Stimulated activated CD8-positive, alpha-beta memory T cell treated with anti-CD3 and anti-CD28 coated beads, Interleukin-7, amount 100 ng/mL, for 4 hours (primary cell): Measurements from ENCODE around the gene NRROS.

Experiments
- DNase-seq, 2 donors: peaks; one replicate each; pipeline ENCODE4 v3.0.0-alpha.2; 2020; ENCODE audit warnings: low read depth in 2 of 2

NRROS gene

DNA sequence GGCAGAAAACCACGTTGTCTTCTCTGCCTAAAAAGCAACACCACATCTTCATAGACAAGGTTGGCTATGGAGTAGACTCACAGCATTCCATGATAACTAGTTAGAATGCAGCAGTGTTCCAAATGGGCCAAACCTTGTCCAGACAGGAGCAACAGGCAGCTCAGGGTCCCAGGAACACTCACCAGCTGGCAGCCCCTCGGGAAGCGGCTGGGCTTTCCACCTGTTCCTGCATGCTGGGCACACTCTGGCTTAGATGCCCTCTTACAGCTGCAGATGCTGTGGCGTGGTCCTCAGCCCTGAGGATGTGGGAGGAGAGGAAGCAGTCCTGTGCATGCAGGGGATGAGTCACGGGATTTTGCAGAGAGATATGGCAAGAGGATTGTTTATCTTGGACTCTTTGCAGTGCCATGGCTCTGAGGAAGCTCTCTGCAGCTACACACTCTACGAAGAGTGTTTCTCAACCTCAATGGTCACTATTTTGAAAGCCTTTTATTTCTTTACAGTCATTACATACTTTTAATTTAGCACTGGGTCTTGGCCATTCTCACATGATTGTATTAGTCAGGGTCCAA lies 11.3 kb downstream of the NRROS start:
- DNase-seq, result no peak

DNA sequence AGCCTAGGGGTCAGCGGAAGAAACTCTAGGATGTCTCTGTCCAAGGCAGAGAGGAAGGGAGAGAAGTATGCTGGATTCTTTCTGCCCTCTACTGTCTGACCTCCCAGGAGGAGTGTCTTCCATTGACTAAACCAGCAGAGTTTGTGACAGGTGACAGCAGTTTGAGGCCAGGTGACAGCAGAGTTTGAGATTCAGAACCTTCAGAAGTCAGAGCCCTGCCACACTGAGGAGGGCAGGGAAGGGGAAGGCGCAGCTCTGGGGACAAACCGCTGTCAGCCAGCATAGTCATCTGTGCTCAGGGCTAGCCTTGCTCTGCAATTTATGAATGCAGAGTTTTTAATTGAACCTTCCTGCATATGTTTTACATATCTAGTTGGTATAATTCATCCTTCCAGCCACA lies 12.3 kb downstream of the NRROS start:
- no peak for DNase-seq

DNA sequence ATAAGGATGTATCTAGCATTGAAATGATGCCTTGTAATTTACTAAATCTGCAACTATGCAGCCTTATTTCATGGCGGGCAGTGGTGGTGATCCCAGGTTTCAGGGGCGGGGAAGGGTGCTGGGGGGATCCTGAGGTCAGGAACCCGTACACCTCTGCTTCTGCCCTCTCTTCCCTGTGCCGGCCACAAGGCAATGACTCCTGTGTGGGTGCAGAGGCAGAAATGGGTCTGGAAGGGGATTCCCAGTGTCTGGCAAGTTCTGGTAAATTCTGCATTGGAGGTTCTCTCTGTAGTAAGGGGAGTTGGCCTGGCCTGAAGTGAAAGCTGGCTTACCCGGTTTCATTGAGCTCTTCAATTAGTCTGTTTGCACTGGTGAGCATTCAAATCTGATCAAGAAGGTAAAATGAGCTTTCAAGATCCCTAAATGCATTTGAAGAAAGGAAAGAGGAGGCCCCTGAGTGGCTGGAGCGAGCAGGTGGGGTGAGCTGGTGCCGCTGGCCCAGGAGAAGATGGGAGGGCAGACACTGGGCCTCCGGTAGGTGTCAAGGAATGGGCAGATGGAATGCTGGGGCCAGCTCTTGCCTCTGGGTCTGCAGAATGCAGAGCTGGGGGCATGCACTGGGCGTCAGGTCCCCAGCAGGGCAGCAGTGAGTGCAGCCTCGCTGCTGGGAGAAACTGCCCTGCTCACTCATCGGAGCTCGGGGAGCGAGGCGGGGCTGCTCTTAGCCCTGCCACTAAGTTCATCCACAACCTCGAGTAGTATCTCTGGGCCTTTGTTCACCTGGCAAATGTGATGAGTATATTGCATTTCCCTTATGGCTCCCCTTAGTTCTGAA lies 13.7 kb downstream of the NRROS start:
- DNase-seq, result no peak

DNA sequence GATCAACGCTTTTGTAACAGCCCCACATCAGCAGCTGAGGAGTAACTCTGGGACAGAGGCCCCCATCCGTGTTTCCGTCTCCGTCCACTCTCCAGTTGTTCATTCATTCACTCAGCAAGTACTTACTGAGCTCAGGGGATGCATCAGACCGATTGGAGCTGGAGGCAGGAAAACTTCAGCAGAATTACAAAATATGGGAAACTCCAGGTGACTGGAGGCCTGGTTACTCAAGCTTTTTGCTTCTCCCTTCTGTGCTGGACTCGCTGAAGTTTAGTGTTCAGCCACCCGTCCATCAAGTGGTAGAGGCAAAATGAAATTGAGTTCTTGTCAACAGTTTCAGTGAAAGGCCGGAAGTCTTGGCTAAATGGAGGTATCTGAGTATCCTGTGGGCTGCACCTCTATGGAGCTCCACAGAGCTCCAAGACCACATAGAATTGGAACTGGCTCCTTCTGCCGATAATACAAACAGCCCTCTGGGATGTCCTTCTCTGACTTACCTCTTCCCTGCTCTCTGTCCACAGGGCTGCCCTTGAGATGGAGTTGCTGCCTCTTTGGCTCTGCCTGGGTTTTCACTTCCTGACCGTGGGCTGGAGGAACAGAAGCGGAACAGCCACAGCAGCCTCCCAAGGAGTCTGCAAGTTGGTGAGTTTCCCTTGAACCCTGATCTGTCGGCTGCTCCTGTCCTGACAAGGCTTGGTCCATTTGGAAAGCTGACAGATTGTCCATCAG lies 14.7 kb downstream of the NRROS start:
- no peak for DNase-seq

DNA sequence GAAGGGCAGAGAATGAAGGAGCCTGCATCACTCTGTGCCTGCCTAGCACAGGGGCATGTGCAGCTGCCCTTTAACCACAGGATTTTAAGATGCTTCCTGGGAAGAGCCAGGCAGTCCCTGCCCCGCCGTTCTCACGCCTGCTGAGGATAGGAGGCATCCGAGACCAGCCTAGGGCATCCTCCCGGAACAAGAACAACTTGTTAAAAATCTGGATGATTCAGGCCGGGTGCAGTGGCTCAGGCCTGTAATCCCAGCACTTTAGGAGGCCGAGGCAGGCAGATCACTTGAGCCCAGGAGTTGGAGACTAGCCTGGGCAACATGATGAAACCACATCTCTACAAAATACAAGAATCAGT lies 15.2 kb downstream of the NRROS start:
- no peak for DNase-seq

DNA sequence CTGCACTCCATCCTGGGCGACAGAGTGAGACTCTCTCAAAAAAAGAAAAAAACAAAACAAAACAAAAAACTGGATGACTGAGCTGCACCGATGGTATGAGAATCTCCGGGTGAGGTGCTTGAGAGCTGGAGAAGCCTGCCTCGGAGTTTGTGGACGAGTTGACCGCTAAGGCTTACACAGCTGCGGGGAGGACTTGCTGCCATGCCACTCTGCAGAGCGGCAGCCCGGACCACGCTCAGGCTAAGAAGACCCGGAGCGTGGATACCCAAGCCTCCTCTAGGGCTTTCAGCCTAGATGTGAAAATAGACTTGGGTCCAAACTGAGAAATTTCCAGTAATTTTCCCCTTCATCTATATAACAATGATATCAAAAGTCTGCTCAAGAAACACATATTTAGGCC lies 16.0 kb downstream of the NRROS start:
- no peak for DNase-seq

DNA sequence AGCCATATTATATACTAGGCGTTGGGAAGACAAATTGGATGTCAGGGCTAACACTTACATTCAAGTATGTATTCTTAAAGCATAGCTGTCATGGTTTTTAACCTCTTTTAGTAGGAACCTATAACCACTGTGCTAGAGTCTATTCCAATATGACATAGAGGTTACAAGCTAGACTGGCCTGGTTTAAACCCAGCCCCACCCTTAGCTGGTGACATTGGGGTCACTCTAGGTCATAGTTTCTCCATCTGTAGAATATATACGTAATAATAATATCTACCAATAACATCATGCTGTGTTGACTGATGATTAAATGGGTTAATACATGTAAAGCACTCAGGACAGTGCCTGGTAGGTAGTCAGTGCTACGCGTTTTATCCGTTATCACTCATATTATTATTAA lies 16.7 kb downstream of the NRROS start:
- DNase-seq, result no peak

DNA sequence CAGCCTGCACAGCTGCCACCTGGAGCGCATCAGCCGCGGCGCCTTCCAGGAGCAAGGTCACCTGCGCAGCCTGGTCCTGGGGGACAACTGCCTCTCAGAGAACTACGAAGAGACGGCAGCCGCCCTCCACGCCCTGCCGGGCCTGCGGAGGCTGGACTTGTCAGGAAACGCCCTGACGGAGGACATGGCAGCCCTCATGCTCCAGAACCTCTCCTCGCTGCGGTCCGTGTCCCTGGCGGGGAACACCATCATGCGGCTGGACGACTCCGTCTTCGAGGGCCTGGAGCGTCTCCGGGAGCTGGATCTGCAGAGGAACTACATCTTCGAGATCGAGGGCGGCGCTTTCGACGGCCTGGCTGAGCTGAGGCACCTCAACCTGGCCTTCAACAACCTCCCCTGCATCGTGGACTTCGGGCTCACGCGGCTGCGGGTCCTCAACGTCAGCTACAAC lies 20.4 kb downstream of the NRROS start:
- DNase-seq, result no peak

DNA sequence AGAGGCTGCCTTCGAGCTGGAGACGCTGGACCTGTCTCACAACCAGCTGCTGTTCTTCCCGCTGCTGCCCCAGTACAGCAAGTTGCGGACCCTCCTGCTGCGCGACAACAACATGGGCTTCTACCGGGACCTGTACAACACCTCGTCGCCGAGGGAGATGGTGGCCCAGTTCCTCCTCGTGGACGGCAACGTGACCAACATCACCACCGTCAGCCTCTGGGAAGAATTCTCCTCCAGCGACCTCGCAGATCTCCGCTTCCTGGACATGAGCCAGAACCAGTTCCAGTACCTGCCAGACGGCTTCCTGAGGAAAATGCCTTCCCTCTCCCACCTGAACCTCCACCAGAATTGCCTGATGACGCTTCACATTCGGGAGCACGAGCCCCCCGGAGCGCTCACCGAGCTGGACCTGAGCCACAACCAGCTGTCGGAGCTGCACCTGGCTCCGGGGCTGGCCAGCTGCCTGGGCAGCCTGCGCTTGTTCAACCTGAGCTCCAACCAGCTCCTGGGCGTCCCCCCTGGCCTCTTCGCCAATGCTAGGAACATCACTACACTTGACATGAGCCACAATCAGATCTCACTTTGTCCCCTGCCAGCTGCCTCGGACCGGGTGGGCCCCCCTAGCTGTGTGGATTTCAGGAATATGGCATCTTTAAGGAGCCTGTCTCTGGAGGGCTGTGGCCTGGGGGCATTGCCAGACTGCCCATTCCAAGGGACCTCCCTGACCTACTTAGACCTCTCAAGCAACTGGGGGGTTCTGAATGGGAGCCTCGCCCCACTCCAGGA lies 21.1 kb downstream of the NRROS start:
- no peak for DNase-seq

DNA sequence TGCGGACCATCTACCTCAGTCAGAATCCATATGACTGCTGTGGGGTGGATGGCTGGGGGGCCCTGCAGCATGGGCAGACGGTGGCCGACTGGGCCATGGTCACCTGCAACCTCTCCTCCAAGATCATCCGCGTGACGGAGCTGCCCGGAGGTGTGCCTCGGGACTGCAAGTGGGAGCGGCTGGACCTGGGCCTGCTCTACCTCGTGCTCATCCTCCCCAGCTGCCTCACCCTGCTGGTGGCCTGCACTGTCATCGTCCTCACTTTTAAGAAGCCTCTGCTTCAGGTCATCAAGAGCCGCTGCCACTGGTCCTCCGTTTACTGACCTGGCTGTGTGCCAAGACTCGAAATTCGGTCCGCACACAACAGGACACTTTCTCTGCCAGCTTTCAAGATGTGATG lies 21.9 kb downstream of the NRROS start:
- DNase-seq, result no peak

DNA sequence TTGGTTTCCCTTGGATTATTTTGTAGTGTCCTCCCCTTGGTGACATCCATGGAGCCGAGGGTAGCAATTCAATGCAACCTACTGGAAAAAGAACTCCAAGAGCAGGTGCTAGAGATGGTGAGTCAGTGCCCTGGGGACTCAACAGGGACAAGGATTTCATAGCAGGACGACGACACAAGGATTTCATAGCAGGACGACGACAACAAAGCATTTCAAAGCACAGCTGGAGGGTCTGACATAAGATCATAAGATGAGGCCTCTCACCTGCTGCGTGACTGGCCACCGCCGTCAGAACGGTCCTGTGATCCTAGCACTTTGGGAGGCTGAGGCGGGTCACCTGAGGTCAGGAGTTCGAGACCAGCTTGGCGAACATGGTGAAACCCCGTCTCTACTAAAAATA lies 22.5 kb downstream of the NRROS start:
- no peak for DNase-seq

DNA sequence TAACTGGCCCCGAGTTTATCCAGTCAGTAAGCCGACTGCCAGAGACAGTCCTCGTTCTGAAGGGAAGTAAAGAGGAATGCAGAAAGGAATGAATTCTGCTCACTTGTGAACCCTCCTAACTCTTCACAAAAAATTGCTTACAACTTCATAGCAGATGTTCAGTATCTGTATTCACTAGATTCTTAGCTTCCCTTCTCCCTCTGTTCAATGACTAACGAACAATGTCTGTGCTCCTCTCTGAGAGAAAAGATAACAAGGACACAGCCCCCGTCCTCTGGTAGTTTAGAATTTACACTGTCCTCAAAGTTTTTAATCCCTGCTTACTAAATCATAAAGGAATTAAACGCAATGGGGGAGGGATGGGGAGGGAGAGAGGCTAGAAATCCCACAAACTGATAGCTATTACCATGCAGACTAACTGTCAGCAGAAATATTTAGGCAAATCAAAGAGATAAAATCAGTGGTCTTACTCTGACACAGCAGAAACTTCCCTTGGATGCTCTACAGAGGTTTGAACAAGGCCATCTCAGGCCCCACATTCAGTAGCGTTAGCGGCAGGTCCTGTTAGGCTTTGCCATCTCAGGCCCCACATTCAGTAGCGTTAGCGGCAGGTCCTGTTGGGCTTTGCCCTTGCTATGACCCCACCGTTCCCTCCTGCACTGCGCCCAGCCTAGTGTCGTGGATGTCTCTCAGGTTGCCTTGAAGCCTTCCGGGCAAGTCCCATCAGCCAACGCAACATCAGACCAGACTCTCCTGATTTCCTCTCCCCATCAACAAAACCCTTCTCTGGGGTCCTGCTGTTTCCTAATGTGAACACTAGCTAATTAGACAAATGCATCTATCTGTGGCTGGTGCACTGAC lies 23.4 kb downstream of the NRROS start:
- no peak for DNase-seq

DNA sequence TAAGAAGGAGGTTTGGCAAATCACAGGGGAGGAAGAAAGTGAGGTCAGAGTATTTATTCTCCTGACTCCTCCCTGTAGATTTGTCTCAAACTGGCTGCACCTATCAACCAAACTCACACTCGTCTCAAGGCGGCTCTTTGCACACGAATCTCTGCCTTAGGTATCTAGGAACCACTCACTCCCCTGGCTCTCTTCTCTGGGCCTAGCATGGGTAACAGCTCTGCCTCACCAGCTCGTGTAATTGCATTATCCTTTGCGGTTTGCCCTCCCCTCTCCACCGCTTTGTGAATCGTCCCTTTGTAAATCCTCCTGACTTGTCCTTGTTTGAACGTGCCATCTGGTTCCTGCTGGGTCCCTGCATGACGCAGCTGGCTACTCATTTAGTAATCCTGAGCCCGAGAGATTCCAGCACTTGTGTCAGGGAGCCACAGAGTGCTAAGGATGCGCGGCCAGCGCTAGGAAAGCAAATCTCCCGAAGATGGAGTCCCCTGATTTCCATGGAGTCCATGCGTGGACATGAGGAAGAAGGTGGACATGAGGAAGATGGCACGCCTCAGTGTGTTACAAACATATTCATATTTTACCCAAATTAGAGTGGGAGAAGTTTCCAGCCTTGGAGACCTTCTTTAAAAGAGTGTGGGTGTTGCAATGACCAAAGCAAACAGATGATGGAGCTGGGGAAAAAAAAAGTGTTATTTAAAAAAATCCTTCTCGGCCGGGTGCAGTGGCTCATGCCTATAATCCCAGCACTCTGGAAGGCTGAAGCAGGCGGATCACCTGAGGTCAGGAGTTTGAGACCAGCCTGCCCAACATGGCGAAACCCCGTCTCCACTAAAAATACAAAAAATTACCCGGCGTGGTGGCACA lies 26.7 kb downstream of the NRROS start:
- no peak for DNase-seq

DNA sequence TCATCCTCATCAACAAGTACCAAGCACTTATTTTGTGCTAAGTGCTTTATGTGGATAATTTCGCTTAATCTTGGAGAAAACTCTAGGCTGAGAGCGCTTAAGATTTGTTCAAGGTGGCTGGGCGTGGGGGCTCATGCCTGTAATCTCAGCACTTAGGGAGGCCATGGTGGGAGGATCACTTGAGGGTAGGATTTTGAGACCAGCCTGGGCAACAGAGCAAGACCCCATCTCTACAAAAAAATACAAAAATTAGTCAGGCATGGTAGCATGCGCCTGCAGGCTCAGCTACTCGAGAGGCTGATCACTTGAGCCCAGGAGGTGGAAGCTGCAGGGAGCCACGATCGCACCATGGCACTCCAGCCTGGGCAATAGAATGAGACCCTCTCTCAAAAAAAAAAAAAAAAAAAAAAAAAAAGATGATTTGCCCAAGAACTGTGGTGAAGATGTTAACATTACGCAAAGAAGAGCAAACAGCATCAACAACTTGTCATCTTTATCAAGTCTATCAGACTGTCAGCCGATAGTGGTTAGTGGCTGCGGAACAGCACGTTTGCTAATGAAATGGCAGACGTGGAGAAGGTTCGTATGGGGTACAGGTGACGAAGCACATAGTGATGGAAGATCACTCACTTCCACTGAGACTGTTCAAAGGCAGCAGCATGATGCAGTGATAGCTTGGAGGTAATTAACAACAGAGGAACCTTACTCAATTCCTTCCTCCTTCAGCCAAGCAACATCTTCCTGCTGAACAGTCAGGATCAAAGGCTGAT lies 27.7 kb downstream of the NRROS start:
- no peak for DNase-seq

DNA sequence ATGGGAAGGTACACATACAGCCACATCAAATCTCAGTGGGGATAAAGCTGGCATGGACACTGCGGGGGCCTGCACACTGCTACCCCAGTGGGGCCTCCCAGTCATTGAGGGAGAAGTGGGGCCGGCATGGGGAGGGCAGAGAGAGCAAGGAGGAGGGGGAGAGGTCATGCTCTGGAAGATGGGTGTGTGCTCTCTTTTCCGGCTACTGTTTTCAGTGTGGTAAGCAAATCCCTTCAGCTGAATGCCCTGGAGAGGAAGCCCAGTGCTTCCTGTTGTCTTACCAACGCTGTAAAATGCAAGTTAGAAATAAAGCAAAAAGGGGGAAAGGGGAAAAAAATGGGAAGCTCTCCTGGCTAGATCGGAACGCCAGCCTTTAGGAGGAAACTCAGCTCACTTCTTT lies 30.8 kb downstream of the NRROS start:
- no peak for DNase-seq

DNA sequence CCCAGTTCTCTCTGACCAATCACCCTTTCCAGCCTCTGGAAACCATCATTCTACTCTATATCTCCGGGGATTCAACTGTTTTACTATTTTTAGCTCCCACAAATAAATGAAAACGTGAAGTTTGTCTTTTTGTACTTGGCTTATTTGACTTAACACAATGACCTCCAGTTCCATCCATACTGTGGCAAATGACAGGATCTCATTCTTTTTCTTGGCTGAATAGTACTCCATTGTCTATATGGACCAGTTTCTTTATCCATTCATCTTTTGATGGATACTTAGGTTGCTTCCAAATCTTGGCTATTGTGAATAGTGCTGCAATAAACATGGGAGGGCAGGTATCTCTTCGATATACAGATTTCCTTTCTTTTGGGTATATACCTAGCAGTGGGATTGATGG lies 34.1 kb downstream of the NRROS start:
- no peak for DNase-seq

DNA sequence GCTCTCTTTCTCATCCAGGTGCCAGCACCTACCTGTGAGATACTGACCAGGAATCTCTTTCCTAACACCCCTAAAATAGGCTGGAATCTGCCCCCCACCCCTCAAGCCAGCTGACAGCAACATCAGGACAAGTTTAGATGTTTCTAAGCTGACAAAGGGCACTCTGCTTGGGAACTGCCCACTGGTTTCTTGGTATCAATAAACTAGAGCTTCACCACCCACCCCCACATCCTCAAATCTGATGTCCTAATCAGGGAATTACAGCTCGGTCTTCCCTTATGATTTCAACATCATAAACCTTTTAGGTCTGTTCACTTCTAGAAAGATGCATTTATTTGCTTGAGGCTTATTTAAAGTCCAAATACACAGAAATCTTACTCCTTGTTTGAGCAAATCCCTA lies 37.9 kb downstream of the NRROS start:
- DNase-seq, result no peak

DNA sequence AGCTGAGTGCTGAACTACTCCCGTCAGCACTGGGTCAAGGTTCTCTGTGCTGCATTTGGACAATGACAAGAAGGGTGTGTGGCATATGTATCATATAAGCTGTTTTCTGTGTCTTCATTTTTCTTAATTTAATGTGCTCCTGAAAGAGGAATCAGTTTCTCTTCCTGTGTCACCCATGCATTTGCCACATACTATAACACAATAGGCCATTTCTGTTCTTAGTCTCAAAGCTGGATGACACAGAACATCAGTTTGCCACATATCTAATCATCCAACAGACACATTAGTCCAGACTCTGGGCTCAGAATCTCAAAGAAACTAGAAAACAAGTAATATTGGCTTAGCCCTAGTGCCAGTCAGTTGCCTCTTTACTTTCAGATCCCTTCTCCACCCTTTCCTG lies 38.4 kb downstream of the NRROS start:
- no peak for DNase-seq

DNA sequence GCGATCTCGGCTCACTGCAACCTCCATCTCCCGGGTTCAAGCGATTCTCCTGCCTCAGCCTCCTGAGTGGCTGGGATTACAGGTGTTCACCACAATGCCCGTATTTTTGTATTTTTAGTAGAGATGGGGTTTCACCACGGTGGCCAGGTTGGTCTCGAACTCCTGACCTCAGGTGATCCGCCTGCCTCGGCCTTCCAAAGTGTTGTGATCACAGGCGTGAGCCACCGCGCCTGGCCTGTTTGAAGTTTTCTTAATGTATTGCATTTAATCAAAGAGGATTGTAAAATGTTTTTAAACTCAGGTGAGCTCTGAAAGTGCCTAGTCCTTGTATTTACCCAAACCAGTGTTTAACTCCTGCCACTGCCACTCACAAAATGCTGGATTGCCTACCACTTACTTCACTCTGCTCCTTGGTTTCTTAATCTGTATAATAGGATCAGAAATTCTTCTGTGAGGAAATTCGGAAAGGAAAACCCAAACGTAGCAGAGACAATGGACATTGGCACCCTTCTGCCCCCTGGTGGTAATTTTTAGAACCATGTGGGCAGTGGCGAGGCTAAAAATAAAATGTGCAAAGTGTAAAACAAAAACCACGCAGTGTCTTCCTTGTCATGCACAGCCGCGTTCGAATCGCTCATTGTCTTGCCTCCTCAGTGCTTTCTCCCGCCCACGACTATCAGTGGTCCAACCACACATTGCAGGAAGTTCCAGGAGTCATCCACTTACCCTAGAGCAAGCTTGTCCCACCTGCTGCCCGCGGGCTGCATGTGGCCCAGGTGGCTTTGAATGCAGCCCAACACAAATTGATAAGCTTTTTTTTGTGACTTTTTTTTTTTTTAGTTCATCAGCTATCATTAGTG lies 45.3 kb downstream of the NRROS start:
- peak; percentile 44 to 50 for DNase-seq
